ENCODE data around the gene ALOX15. TPM values are rescaled to one million over a fixed set of nuclear protein-coding genes. Genes with fewer than 3 reads are reported as not detected.

Gene ALOX15
- total RNA-seq, 1 experiment from 2014 or later: not detected

- Histone ChIP-seq H3K4me2 (ENCODE audit: low read length) (no peak overlapping the region), H3K9me3 (ENCODE audit: low read length) (no peaks in the 10 kb centered on the region), H3K9me2 (replicated peaks; ENCODE audit: low read length) (no peaks in the 10 kb centered on the region), H3F3A (ENCODE audit: low read length, unreplicated experiment) (no peaks in the 10 kb centered on the region), H3K4me1 (ENCODE audit: insufficient read depth, low read length) (no peaks in the 10 kb centered on the region), H4K20me1 (ENCODE audit: low read length) (no peaks in the 10 kb centered on the region), H3K4me3 (ENCODE audit: low read length) (no peak overlapping the region), H3K79me2 (ENCODE audit: low read length) (no peaks in the 10 kb centered on the region), H3K27ac (ENCODE audit: low read length) (no peak overlapping the region), H3K9ac (ENCODE audit: low read length) (no peak overlapping the region), H3K36me3 (ENCODE audit: low read depth, low read length) (no peaks in the 10 kb centered on the region), H2AFZ (ENCODE audit: low read length) (no peak overlapping the region), H3K27me3 (ENCODE audit: low read length) (no peaks in the 10 kb centered on the region)
- BruUV-seq (replicated peaks): no TSS peak
- DNase-seq (no peak), ATAC-seq (no peak)
- ChIA-PET POLR2A (ENCODE audit: unreplicated experiment) (no interaction called here), CTCF (no interaction called here)
- intact Hi-C loops (cut with micrococcal nuclease): no loop called here
- TF ChIP-seq, protein P1, sequence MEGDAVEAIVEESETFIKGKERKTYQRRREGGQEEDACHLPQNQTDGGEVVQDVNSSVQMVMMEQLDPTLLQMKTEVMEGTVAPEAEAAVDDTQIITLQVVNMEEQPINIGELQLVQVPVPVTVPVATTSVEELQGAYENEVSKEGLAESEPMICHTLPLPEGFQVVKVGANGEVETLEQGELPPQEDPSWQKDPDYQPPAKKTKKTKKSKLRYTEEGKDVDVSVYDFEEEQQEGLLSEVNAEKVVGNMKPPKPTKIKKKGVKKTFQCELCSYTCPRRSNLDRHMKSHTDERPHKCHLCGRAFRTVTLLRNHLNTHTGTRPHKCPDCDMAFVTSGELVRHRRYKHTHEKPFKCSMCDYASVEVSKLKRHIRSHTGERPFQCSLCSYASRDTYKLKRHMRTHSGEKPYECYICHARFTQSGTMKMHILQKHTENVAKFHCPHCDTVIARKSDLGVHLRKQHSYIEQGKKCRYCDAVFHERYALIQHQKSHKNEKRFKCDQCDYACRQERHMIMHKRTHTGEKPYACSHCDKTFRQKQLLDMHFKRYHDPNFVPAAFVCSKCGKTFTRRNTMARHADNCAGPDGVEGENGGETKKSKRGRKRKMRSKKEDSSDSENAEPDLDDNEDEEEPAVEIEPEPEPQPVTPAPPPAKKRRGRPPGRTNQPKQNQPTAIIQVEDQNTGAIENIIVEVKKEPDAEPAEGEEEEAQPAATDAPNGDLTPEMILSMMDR (conservative IDR thresholded peaks at IDR 0.05; ENCODE audit: low read depth, low read length): no peak
- TF ChIP-seq EZH2 (IDR thresholded peaks at IDR 0.05; ENCODE audit: low read length, unreplicated experiment) (no peak), EZH2phosphoT487 (IDR thresholded peaks at IDR 0.05; ENCODE audit: borderline replicate concordance, low read length) (no peak)
Observed at GRCh38 chr17:4667166-4667565, 25.7 kb upstream of the ALOX15 start.

DNA sequence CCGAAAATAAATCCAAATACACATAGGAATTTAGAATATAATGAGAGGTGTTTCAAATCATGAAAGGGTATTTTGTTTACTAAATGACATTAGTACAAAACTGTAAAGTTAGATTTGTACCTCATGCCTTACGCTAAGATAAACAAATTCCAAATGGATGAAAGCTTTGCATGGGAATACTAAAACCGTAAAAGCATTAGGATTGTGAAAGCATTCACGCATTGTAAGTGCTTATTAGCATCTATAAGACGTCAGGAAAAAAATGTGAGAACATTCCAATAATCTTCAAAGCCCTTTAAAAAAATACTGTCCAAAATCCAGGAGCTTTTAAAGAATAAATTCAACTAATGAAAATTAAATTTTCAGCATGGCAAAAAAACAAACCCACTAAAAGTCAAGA lies 24.8 kb upstream of the ALOX15 start:
- no peak for ATAC-seq
- H3K4me2 ChIP-seq (ENCODE audit: low read length): no peak overlapping the region
- no peak overlapping the region for H3K9ac ChIP-seq (ENCODE audit: low read length)
- BruUV-seq (replicated peaks): no TSS peak
- no peaks in the 10 kb centered on the region for H3K9me2 ChIP-seq (replicated peaks; ENCODE audit: low read length)
- no peaks in the 10 kb centered on the region for H3F3A ChIP-seq (ENCODE audit: low read length, unreplicated experiment)
- no peak for DNase-seq
- H4K20me1 ChIP-seq (ENCODE audit: low read length): no peaks in the 10 kb centered on the region
- H3K27ac ChIP-seq (ENCODE audit: low read length): no peak overlapping the region
- no peaks in the 10 kb centered on the region for H3K9me3 ChIP-seq (ENCODE audit: low read length)
- H3K27me3 ChIP-seq (ENCODE audit: low read length): no peaks in the 10 kb centered on the region
- intact Hi-C loops (cut with micrococcal nuclease): no loop called here
- no peaks in the 10 kb centered on the region for H3K36me3 ChIP-seq (ENCODE audit: low read depth, low read length)
- CTCF ChIA-PET: no interaction called here
- no peak overlapping the region for H3K4me3 ChIP-seq (ENCODE audit: low read length)
- H3K79me2 ChIP-seq (ENCODE audit: low read length): no peaks in the 10 kb centered on the region
- POLR2A ChIA-PET (ENCODE audit: unreplicated experiment): no interaction called here
- no peak overlapping the region for H2AFZ ChIP-seq (ENCODE audit: low read length)
- H3K4me1 ChIP-seq (ENCODE audit: insufficient read depth, low read length): no peaks in the 10 kb centered on the region
- no peak for TF ChIP-seq EZH2 (IDR thresholded peaks at IDR 0.05; ENCODE audit: low read length, unreplicated experiment)
- no peak for TF ChIP-seq EZH2phosphoT487 (IDR thresholded peaks at IDR 0.05; ENCODE audit: borderline replicate concordance, low read length)
- TF ChIP-seq, protein P1 (conservative IDR thresholded peaks at IDR 0.05; ENCODE audit: low read depth, low read length): no peak

DNA sequence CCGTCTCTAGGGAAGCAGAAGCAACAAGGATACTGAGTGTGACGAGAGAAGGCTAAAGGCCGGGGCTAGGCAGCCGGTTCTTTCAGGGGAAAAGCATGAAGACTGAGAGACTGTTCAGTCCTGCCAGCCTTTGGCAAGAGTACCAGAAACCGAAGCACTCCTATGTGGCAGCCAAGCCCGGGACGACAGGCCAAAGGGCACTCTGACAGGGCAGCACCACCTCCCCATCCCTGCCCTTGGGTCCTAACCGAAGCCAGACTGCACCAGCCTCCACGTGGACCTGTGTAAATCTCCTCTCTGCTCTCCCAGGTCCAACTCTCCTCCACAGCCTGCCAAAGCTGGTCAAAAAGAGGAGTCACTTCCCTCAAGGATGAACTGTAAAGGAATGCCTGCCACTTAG lies 23.5 kb upstream of the ALOX15 start:
- BruUV-seq (replicated peaks): no TSS peak
- TF ChIP-seq, protein P1 (conservative IDR thresholded peaks at IDR 0.05; ENCODE audit: low read depth, low read length): no peak
- TF ChIP-seq EZH2 (IDR thresholded peaks at IDR 0.05; ENCODE audit: low read length, unreplicated experiment) (no peak), EZH2phosphoT487 (IDR thresholded peaks at IDR 0.05; ENCODE audit: borderline replicate concordance, low read length) (no peak)
- ATAC-seq: no peak
- Histone ChIP-seq H3K9me2 (replicated peaks; ENCODE audit: low read length) (no peaks in the 10 kb centered on the region), H3K27me3 (ENCODE audit: low read length) (no peaks in the 10 kb centered on the region), H3F3A (ENCODE audit: low read length, unreplicated experiment) (no peaks in the 10 kb centered on the region), H4K20me1 (ENCODE audit: low read length) (no peaks in the 10 kb centered on the region), H3K36me3 (ENCODE audit: low read depth, low read length) (no peaks in the 10 kb centered on the region), H3K9me3 (ENCODE audit: low read length) (no peaks in the 10 kb centered on the region), H3K27ac (ENCODE audit: low read length) (no peak overlapping the region), H3K4me1 (ENCODE audit: insufficient read depth, low read length) (no peaks in the 10 kb centered on the region), H3K9ac (ENCODE audit: low read length) (no peak overlapping the region), H3K4me2 (ENCODE audit: low read length) (no peak overlapping the region), H2AFZ (ENCODE audit: low read length) (no peak overlapping the region), H3K79me2 (ENCODE audit: low read length) (no peaks in the 10 kb centered on the region), H3K4me3 (ENCODE audit: low read length) (no peak overlapping the region)
- POLR2A ChIA-PET (ENCODE audit: unreplicated experiment): no interaction called here
- no peak for DNase-seq
- intact Hi-C loops (cut with micrococcal nuclease): no loop called here
- CTCF ChIA-PET: no interaction called here

All from PC-3 (cell line).